22Rv1 (cell line): Measurements from ENCODE around the gene CYP17A1.

Source experiments
- ZFX ChIP-seq: fragments of 450-650 bp; IDR thresholded peaks from 2 replicates; pipeline ENCODE4 v1.6.1; 2017; ENCODE audit warnings: antibody characterized with exemption, borderline replicate concordance
- TF ChIP-seq, protein P1 (sequence below): fragments of 450-650 bp; IDR thresholded peaks from 2 replicates; pipeline ENCODE4 v1.5.1; 2017; ENCODE audit warnings: mild to moderate bottlenecking

DNA sequence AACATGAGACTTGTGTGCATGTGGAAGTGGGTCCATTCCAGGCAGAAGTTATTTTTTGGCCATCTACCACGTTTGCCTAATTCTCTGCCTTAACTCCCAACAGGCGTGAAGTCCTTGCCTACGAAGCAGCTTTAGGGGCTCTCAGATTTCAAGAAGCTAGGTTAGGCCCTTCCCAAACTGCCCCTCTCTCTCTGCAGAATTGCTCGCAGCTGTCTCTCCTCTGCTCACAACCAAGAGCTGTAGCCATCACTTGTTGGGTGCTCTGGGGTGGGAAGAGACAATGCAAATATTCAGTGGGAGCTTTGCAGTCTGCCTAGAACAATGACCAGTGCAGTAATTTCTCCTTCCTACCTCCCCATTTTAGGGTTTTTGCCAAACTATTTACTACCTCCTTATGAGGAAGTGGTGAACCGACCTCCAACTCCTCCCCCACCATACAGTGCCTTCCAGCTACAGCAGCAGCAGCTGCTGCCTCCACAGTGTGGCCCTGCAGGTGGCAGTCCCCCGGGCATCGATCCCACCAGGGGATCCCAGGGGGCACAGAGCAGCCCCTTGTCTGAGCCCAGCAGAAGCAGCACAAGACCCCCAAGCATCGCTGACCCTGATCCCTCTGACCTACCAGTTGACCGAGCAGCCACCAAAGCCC, 24.9 kb downstream of the CYP17A1 start:
- TF ChIP-seq, protein P1, sequence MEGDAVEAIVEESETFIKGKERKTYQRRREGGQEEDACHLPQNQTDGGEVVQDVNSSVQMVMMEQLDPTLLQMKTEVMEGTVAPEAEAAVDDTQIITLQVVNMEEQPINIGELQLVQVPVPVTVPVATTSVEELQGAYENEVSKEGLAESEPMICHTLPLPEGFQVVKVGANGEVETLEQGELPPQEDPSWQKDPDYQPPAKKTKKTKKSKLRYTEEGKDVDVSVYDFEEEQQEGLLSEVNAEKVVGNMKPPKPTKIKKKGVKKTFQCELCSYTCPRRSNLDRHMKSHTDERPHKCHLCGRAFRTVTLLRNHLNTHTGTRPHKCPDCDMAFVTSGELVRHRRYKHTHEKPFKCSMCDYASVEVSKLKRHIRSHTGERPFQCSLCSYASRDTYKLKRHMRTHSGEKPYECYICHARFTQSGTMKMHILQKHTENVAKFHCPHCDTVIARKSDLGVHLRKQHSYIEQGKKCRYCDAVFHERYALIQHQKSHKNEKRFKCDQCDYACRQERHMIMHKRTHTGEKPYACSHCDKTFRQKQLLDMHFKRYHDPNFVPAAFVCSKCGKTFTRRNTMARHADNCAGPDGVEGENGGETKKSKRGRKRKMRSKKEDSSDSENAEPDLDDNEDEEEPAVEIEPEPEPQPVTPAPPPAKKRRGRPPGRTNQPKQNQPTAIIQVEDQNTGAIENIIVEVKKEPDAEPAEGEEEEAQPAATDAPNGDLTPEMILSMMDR, result no peak
- no peak for TF ChIP-seq ZFX
